Stromal cell of bone marrow (primary cell): ENCODE measurements around the gene LEAP2.
"Not testable (repeated sequence)": the region's sequence is repeated elsewhere in the genome, so short reads cannot be mapped to it uniquely, and the experiment has no call there.

ENCODE experiments used
- DNase-seq: peaks from one replicate; pipeline ENCODE4 v3.0.0-alpha.2; 2012; ENCODE audit warnings: low read depth

The LEAP2 gene

GRCh38 chr5:132840896-132841295 lies 32.6 kb upstream of the LEAP2 start:
- no peak for DNase-seq

DNA sequence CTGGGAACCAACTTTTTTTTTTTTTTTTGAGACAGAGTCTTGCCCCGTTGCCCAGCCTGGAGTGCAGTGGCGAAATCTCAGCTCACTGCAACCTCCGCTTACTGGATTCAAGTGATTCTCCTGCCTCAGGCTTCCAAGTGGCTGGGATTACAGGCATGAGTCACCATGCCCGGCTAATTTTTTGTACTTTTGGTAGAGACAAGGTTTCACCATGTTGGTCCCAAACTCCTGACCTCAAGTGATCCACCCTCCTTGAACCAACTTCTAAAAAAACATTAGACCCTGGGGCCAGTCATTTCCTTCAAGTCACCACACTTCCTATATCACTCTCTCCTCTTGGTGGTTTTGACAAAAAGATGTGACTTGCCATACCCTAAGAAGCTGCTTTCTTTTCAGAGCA lies 32.2 kb upstream of the LEAP2 start:
- no peak for DNase-seq

DNA sequence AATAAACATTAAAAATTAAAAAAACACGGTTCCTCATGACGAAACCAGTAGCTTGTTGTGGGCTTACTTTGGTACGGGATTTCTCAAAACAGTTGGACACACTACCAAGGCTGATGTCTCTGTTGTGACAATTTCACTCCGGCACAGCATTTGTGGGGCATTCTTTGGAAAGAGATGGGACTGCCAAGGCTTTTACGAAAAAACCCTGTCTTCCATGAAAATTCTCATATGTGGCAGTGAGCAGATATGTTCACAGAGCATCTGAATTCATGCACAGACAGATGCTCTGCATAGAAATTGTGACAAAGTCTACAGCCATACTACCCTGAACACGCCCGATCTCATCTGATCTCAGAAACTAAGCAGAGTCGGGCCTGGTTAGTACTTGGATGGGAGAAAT lies 25.2 kb upstream of the LEAP2 start:
- no peak for DNase-seq

GRCh38 chr5:132849347-132849746 lies 24.1 kb upstream of the LEAP2 start:
- no peak for DNase-seq

GRCh38 chr5:132850066-132850465 lies 23.4 kb upstream of the LEAP2 start:
- no peak for DNase-seq

GRCh38 chr5:132853323-132853722 lies 20.1 kb upstream of the LEAP2 start:
- DNase-seq: no peak

DNA sequence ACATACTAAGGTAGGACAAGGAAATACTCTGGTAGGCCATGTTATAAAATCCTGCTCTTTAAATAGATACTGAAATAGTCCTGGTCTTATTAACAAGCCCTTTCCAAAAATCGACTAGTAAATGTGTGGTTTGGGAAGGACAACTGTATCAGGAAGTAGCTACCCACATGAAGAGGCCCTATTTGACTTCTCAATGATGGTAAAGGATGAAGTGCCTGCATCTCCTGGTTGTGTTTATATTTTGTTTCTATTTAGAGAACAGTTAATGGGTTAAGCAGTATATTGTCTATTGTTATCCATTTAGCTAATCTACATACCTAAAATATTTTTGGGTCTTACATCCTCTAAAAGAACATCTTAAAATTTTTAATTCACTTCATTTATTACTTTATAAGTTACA lies 19.7 kb upstream of the LEAP2 start:
- DNase-seq: no peak

GRCh38 chr5:132854301-132854700 lies 19.2 kb upstream of the LEAP2 start:
- no peak for DNase-seq

DNA sequence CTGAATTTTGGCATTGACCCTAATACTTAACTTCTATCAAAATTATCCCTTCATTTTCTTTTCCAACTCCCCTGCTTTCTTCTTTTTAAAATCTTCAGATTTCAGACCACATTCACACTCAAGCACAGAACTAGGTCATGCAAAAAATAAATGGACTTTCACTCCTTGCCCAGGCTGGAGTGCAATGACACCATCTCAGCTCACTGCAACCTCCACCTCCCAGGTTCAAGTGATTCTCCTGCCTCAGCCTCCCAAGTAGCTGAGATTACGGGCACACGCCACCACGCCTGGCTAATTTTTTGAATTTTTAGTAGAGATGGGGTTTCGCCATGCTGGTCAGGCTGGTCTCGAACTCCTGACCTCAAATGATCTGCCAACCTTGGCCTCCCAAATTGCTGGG lies 18.5 kb upstream of the LEAP2 start:
- not testable (repeated sequence) for DNase-seq

- DNase-seq: no peak
These were observed 17.5 kb upstream of the LEAP2 start for GRCh38 chr5:132856011-132856410.

GRCh38 chr5:132859889-132860437 lies 13.5 kb upstream of the LEAP2 start:
- no peak for DNase-seq

DNA sequence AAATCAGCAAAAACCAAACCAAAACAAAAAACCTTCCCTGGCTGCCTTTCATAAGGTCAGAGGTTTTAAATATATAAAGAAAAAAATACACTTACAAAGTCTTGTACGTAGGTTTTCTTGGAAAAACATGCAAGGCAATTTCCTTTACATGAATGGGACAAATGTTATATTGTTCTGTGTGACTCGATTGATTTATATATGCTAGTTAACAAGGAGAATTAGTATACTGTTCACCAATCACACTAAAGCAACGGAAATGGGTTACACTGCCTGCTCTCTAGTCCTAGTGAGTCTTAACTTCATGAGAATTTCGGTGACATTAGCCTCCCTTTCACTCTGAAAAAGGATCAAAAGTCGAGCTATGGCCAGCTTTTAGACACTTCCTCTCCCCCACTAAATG lies 12.7 kb upstream of the LEAP2 start:
- no peak for DNase-seq

GRCh38 chr5:132865668-132866341 lies 7.7 kb upstream of the LEAP2 start:
- DNase-seq: no peak

GRCh38 chr5:132866342-132867045 lies 7.0 kb upstream of the LEAP2 start, which contains the start of the genes GDF9 and UQCRQ:
GDF9 (minus strand) TSS chr5:132866469; CDS start chr5:132864533, 1,936 bp downstream.
UQCRQ (plus strand) TSS chr5:132866642; CDS start chr5:132866882, 240 bp downstream.
- DNase-seq: peak; percentile 100

GRCh38 chr5:132867046-132867451 lies 6.4 kb upstream of the LEAP2 start:
- no peak for DNase-seq

DNA sequence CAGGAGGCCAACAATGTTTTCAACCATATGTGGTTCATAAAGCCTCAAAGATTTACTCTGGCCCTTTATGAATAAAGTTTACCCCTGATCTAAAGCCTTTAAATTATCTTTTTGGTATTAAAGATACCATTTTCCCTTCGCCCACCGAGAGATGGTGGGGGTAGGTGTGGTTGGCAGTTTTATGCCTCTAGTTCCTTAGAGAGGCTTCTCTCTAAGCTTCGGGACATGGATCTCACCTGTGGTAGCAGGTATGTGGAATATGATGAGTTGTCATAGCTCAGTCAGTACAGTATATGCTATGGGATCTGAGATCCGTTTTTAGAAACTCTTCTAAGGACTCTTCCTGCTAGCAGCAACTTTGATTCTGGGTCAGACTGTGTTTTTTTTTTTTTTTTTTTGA lies 4.7 kb upstream of the LEAP2 start:
- no peak for DNase-seq

- DNase-seq: no peak
These were observed 2.7 kb upstream of the LEAP2 start for GRCh38 chr5:132870801-132871200.

DNA sequence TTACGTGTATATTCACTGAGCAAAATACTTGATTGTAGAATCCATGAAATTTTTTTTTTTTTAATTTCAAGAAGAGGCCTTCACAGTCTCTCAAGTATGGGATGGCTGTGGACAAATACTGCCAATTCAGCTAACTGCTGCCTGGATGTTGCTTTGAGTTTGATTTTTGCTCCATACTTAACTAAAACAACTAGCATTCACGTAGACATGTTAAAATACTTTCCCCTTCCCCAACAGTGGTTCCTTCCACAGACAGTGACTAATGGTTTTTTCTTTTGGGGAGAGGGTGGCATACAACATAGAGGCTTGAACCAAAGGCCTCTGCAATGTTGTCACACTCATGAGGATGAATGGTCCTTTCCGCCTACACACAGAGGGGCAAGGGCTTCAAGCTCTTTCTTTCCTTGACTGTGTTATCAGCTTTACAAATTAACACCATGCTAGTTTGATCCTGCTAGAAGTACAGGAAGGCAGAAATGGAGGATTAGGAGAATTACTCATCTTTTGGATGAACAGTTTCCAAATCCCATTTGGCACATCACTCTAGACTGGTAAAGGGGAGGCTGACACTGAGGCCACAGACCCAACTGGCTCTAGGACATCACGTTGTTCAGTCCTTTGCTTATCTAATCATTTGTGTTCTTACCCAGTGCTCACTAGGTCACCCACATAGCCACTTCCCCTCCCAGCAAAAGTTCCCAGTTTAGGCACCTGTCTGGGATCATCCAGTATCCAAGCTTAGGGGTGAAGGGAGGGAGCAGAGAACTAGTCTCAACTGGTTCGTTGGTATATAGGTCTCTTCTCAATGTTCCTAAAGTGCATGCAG lies 1.8 kb upstream of the LEAP2 start:
- no peak for DNase-seq

DNA sequence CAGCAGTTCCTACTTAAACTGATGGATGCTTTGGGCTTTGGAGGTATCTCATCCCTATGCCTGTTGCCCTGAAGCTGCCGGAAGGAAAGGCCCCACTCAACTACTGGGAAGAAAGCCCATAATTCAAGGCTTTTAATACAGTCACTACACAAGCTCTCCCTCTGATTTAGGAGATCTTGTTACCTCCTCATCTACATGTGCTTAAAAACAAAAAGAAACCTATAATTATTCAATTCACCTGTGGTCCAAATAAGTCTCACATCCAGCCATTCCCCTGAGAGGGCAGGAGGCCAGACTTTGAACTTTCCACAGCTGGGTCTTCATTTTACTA lies 715 bp upstream of the LEAP2 start:
- DNase-seq: no peak

DNA sequence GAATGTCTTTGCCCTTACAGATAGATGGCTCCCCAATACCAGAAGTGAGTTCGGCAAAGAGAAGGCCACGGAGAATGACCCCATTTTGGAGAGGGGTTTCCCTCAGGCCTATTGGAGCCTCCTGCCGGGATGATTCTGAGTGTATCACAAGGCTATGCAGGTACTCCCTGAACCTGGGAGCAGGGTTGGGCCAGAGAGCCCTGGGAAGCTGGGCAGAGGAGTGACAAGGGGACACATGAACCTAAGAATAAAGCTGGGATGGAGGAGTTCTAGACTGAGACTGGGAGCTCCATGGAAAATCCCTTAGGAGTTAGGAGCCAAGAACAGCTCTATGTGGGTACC lies 433 bp downstream of the LEAP2 start:
- DNase-seq: no peak

DNA sequence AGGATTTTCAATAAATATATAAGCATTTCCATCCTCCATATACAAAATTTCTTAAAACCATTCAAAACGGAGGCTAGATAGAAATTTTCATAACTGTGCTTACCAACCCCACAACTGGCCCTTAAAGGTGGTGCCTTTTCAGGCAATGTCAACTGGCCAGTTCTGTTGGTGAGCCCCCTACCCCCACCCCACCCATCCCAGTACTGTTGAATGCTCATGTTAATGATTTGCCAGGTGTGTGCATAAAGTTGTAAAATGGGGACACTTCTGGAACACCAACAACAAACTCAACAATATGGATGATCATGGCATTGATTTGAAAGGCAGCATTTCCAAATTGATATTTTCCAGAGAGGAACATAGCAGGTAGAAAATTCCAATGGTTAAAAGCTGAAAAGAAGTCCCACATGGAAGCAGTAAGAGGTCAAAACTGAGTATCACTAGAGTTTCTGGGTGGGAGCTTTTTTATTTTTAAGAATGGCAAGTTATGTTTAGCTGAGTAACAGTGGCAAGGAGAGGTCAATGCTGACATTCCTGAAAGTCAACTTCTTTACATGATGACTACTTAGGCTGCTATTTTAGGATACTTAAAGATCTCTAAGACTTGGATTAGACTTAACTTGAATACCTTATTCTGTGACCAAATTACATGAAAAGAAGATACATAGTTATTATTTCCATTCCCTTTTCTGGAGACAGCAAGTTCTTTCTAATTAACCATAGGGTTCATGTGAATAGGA lies 2.7 kb downstream of the LEAP2 start:
- DNase-seq: no peak

DNA sequence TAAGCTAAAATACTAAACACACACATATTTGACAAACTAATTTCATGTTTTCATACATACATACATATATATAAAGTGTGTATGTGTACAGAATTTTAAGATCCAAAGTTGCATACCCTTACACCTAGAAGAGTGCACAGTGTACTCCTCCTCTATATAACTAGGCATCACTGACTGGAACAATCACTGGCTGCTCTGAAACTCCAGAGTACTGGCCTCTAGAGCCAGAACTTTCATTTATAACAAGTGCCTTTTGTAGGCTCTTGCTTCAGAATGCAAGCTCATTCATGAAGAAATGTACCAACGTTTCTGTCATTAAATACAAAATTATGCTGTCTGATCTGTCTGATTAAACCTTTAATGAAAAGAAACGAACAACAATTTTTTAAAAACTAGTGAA lies 4.0 kb downstream of the LEAP2 start:
- no peak for DNase-seq
